ENCODE results near the gene NOTCH3.

The NOTCH3 gene

GRCh38 chr19:15235781-15236180 is 35.0 kb upstream of the NOTCH3 start:
- DNase-seq, result no peak

GRCh38 chr19:15234431-15235130 is 33.8 kb upstream of the NOTCH3 start:
- DNase-seq, result no peak

- DNase-seq, result no peak
Observed at GRCh38 chr19:15231271-15231670, 30.5 kb upstream of the NOTCH3 start.

- DNase-seq, result no peak
Observed at GRCh38 chr19:15227261-15227660, 26.5 kb upstream of the NOTCH3 start.

GRCh38 chr19:15225760-15226159 is 25.0 kb upstream of the NOTCH3 start:
- no peak for DNase-seq

GRCh38 chr19:15223649-15224361 is 23.0 kb upstream of the NOTCH3 start:
- DNase-seq, result no peak

GRCh38 chr19:15222738-15223648 is 22.2 kb upstream of the NOTCH3 start:
- DNase-seq, result peak; percentile 68

GRCh38 chr19:15220833-15221232 is 20.0 kb upstream of the NOTCH3 start:
- DNase-seq, result no peak

- DNase-seq, result no peak
Observed at GRCh38 chr19:15218501-15218900, 17.7 kb upstream of the NOTCH3 start.

GRCh38 chr19:15216363-15216762 is 15.6 kb upstream of the NOTCH3 start:
- no peak for DNase-seq

GRCh38 chr19:15213715-15214381 is 13.1 kb upstream of the NOTCH3 start:
- no peak for DNase-seq

GRCh38 chr19:15212711-15213110 is 11.9 kb upstream of the NOTCH3 start:
- DNase-seq, result no peak

GRCh38 chr19:15210323-15210781 is 9.6 kb upstream of the NOTCH3 start:
- DNase-seq, result no peak

GRCh38 chr19:15201374-15202023 is 704 bp upstream of the NOTCH3 start:
- DNase-seq, result no peak

- DNase-seq, result no peak
Observed at GRCh38 chr19:15199661-15200552, 888 bp downstream of the NOTCH3 start.

GRCh38 chr19:15198951-15199660 is 1.7 kb downstream of the NOTCH3 start:
- DNase-seq, result no peak

GRCh38 chr19:15197942-15198341 is 2.9 kb downstream of the NOTCH3 start:
- no peak for DNase-seq

- DNase-seq, result no peak
Observed at GRCh38 chr19:15197275-15197941, 3.4 kb downstream of the NOTCH3 start.

GRCh38 chr19:15196360-15197005 is 4.3 kb downstream of the NOTCH3 start:
- no peak for DNase-seq

Data from NCI-H526 treated with DMSO at 0.1 percent for 48 hours (cell line).